Osteoblast (primary cell): ENCODE measurements around the gene COL4A1. TPM values are rescaled to one million over a fixed set of nuclear protein-coding genes. Genes with fewer than 3 reads are reported as not detected.

Experiments used
- DNase-seq: peaks from one replicate; pipeline ENCODE4 v3.0.0; 2011; ENCODE audit warnings: low spot score, mixed read lengths; ENCODE audit not compliant: insufficient read length; ENCODE audit errors: missing footprints
- H2AFZ ChIP-seq: 2 replicates; pipeline ENCODE4 v1.6.0; 2011; ENCODE audit warnings: mild to moderate bottlenecking, low read length
- H3K27ac ChIP-seq: 2 replicates; pipeline ENCODE4 v1.5.1; 2011; ENCODE audit warnings: mild to moderate bottlenecking, low read depth, low read length, moderate library complexity
- H3K27me3 ChIP-seq: 2 replicates; pipeline ENCODE4 v1.6.0; 2012; ENCODE audit warnings: mild to moderate bottlenecking, control low read depth, inconsistent platforms, low read length, moderate library complexity; ENCODE audit not compliant: insufficient read depth
- H3K36me3 ChIP-seq: 2 replicates; pipeline ENCODE4 v1.5.1; 2011; ENCODE audit warnings: mild to moderate bottlenecking, low read length, control low read depth, moderate library complexity; ENCODE audit not compliant: insufficient read depth
- H3K4me1 ChIP-seq: 2 replicates; pipeline ENCODE4 v1.5.1; 2011; ENCODE audit warnings: mild to moderate bottlenecking, low read length, control low read depth, moderate library complexity; ENCODE audit not compliant: insufficient read depth
- H3K4me2 ChIP-seq: 2 replicates; pipeline ENCODE4 v1.6.0; 2011; ENCODE audit warnings: mild to moderate bottlenecking, low read length; ENCODE audit not compliant: insufficient read depth
- H3K4me3 ChIP-seq: fragments of 200-600 bp; sonication (generic); 3 replicates; pipeline ENCODE4 v1.5.1; 2012; ENCODE audit warnings: mild to moderate bottlenecking, low read length, inconsistent platforms; ENCODE audit not compliant: insufficient read depth
- H3K79me2 ChIP-seq: 2 replicates; pipeline ENCODE4 v1.6.0; 2012; ENCODE audit warnings: mild to moderate bottlenecking, low read length, control low read depth, inconsistent platforms; ENCODE audit not compliant: insufficient read depth
- H3K9me3 ChIP-seq: 2 replicates; pipeline ENCODE4 v1.5.1; 2011; ENCODE audit warnings: low read depth, low read length, control low read depth
- H4K20me1 ChIP-seq: 2 replicates; pipeline ENCODE4 v1.6.0; 2012; ENCODE audit warnings: mild to moderate bottlenecking, low read length, control low read depth; ENCODE audit not compliant: insufficient read depth
- total RNA-seq: library from RNA; depleted of rRNA; stranded (reverse); fragments of >200 nt; gene quantifications from 2 replicates; pipeline ENCODE4 v1.2.3, GENCODE V29; 2012
- TF ChIP-seq, protein P1 (sequence below): IDR thresholded peaks from 2 replicates; pipeline ENCODE4 v1.5.1; 2011; ENCODE audit warnings: mild to moderate bottlenecking, low read depth, low read length, moderate library complexity; ENCODE audit errors: extremely low read depth

Gene COL4A1
- total RNA-seq, 1 donor = 412 TPM

DNA sequence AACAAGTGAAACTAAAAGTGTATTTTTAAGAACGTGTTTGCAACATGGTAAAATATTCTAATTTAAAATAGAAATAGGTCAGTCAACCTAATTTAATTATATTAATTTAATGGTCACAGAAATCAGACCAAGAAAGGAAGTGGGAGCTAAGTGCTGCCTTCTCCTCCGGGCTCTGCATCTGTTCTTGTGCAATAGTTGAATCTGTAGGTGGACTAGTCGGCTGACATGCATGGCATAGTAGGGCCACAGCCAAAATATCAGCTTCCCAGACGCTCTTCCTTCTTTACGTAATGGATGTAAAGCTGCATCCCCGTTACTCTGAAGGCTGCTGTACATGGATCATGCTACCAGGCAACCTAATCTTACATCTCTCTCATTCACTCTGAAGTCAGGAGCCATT lies 47.3 kb downstream of the COL4A1 start:
- H3K4me1 ChIP-seq = peaks cover 14% of the 10 kb centered on the region
- no peaks in the 10 kb centered on the region for H3K9me3 ChIP-seq
- peaks cover 8% of the 10 kb centered on the region for H3K36me3 ChIP-seq
- no peak overlapping the region for H2AFZ ChIP-seq
- H3K27me3 ChIP-seq = no peaks in the 10 kb centered on the region
- no peak overlapping the region for H3K4me3 ChIP-seq
- H3K79me2 ChIP-seq = peaks cover 51% of the 10 kb centered on the region
- peak overlapping the region; percentile 5 for H3K27ac ChIP-seq
- DNase-seq = no peak
- TF ChIP-seq, protein P1, sequence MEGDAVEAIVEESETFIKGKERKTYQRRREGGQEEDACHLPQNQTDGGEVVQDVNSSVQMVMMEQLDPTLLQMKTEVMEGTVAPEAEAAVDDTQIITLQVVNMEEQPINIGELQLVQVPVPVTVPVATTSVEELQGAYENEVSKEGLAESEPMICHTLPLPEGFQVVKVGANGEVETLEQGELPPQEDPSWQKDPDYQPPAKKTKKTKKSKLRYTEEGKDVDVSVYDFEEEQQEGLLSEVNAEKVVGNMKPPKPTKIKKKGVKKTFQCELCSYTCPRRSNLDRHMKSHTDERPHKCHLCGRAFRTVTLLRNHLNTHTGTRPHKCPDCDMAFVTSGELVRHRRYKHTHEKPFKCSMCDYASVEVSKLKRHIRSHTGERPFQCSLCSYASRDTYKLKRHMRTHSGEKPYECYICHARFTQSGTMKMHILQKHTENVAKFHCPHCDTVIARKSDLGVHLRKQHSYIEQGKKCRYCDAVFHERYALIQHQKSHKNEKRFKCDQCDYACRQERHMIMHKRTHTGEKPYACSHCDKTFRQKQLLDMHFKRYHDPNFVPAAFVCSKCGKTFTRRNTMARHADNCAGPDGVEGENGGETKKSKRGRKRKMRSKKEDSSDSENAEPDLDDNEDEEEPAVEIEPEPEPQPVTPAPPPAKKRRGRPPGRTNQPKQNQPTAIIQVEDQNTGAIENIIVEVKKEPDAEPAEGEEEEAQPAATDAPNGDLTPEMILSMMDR = no peak
- peak overlapping the region; percentile 62 for H3K4me2 ChIP-seq
- H4K20me1 ChIP-seq = peaks cover 10% of the 10 kb centered on the region

DNA sequence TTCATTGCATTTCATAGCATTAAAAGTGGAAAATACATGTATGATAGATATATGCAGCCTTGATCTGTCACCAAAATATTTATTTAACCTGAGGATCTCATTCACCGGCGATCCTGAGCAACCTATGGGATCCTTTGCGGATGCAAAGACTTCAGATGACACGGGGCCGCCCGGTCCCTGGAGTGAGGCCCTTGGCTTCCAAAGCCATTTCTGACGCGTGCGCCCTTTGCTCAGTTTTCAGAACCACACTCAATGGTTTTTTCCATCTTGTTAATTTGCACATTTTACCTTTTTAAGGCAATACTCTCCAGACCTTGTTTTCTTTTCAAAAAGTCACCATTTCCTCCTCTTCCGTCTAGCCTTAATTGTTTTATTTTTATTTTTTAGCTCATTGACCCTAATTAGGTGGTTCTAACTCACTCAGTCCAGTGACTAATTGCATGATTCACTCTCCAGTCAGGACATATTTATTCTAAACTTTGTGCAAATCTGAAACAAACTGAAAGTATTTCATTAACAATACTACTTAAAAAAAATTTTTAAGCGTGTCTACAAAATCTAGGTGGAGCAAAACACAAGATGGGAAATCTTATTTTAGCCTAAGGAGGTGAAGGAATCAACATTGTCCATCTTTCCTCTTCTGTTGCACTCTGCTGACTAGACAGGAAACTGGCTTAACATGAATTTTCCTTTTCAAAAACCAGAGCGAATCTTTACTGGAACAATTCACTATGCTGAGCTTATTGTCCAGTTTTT lies 47.9 kb downstream of the COL4A1 start:
- H3K4me1 ChIP-seq = peaks cover 14% of the 10 kb centered on the region
- H3K9me3 ChIP-seq = no peaks in the 10 kb centered on the region
- no peak for DNase-seq
- H4K20me1 ChIP-seq = peaks cover 10% of the 10 kb centered on the region
- H2AFZ ChIP-seq = no peak overlapping the region
- H3K79me2 ChIP-seq = peaks cover 48% of the 10 kb centered on the region
- peaks cover 8% of the 10 kb centered on the region for H3K36me3 ChIP-seq
- H3K27me3 ChIP-seq = no peaks in the 10 kb centered on the region
- peak overlapping the region; percentile 5 for H3K27ac ChIP-seq
- TF ChIP-seq, protein P1 = no peak
- peak overlapping the region; percentile 62 for H3K4me2 ChIP-seq
- peak overlapping the region; percentile 6 for H3K4me3 ChIP-seq

DNA sequence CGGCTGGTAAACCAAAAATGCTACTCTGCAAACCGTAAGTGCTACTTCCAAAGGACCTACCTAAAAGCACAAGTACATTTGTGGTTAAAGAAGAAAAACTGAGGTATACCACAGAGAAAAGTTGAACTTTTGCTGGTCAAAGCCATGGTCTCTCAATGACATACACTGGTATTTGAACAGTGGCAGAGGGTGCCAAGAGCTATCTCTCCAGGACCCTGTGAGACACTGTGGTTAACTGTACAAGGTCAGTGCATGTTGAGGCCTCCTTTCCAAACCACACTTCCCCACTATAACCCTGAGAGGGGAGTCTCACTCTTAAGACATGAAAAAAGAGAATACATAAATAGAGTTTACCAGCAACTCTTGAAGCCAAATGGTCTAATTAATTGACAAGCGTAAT lies 49.5 kb downstream of the COL4A1 start:
- Histone ChIP-seq H3K4me3 (no peak overlapping the region), H3K27ac (no peak overlapping the region), H3K27me3 (no peaks in the 10 kb centered on the region), H4K20me1 (peaks cover 5% of the 10 kb centered on the region), H2AFZ (no peak overlapping the region), H3K79me2 (peaks cover 37% of the 10 kb centered on the region), H3K9me3 (no peaks in the 10 kb centered on the region), H3K4me1 (peaks cover 14% of the 10 kb centered on the region), H3K36me3 (peaks cover 5% of the 10 kb centered on the region), H3K4me2 (no peak overlapping the region)
- TF ChIP-seq, protein P1 = no peak
- DNase-seq = no peak

- H3K79me2 ChIP-seq = peaks cover 32% of the 10 kb centered on the region
- H3K27ac ChIP-seq = no peak overlapping the region
- TF ChIP-seq, protein P1 = no peak
- DNase-seq = no peak
- H3K36me3 ChIP-seq = peaks cover 5% of the 10 kb centered on the region
- no peaks in the 10 kb centered on the region for H3K27me3 ChIP-seq
- H2AFZ ChIP-seq = no peak overlapping the region
- peaks cover 14% of the 10 kb centered on the region for H3K4me1 ChIP-seq
- no peaks in the 10 kb centered on the region for H3K9me3 ChIP-seq
- no peak overlapping the region for H3K4me3 ChIP-seq
- no peaks in the 10 kb centered on the region for H4K20me1 ChIP-seq
- no peak overlapping the region for H3K4me2 ChIP-seq
These were observed 50.6 kb downstream of the COL4A1 start for GRCh38 chr13:110256126-110256905.
